NOMO-1 treated with DMSO at 0.1 percent for 48 hours (cell line): ENCODE results near the gene NEURL3.

Experiments used
- DNase-seq: peaks from one replicate; lab custom pipeline; 2025; ENCODE audit not compliant: unreplicated experiment; lab: John Stamatoyannopoulos, UW

Gene NEURL3

GRCh38 chr2:96528006-96528699 lies 23.0 kb upstream of the NEURL3 start:
- no peak for DNase-seq

- no peak for DNase-seq
Observed at GRCh38 chr2:96527286-96528005, 22.3 kb upstream of the NEURL3 start.

- DNase-seq: no peak
Observed at GRCh38 chr2:96526615-96527285, 21.6 kb upstream of the NEURL3 start.

GRCh38 chr2:96526101-96526591 lies 21.0 kb upstream of the NEURL3 start:
- no peak for DNase-seq

GRCh38 chr2:96525211-96525507 lies 20.0 kb upstream of the NEURL3 start:
- no peak for DNase-seq

GRCh38 chr2:96524482-96525210 lies 19.5 kb upstream of the NEURL3 start:
- DNase-seq: no peak

GRCh38 chr2:96523659-96524481 lies 18.7 kb upstream of the NEURL3 start:
- no peak for DNase-seq

GRCh38 chr2:96522304-96523203 lies 17.4 kb upstream of the NEURL3 start:
- no peak for DNase-seq

GRCh38 chr2:96521219-96521618 lies 16.1 kb upstream of the NEURL3 start:
- DNase-seq: no peak

- DNase-seq: no peak
Observed at GRCh38 chr2:96520697-96521096, 15.5 kb upstream of the NEURL3 start.

GRCh38 chr2:96520231-96520630 lies 15.1 kb upstream of the NEURL3 start:
- DNase-seq: no peak

- DNase-seq: no peak
Observed at GRCh38 chr2:96517079-96517478, 11.9 kb upstream of the NEURL3 start.

GRCh38 chr2:96514521-96514920 lies 9.4 kb upstream of the NEURL3 start:
- DNase-seq: no peak

- DNase-seq: no peak
Observed at GRCh38 chr2:96512341-96512740, 7.2 kb upstream of the NEURL3 start.

- no peak for DNase-seq
Observed at GRCh38 chr2:96511851-96512250, 6.7 kb upstream of the NEURL3 start.

GRCh38 chr2:96510931-96511595 lies 5.9 kb upstream of the NEURL3 start:
- no peak for DNase-seq

GRCh38 chr2:96509847-96510230 lies 4.7 kb upstream of the NEURL3 start:
- no peak for DNase-seq

GRCh38 chr2:96509114-96509846 lies 4.1 kb upstream of the NEURL3 start:
- DNase-seq: peak; percentile 68
